Panc1 (cell line): Measurements from ENCODE around the gene TEX12.

ENCODE experiments used
- CTCF ChIP-seq: fragments of 450-650 bp; IDR thresholded peaks from 2 replicates; pipeline ENCODE4 v1.5.1; 2017; ENCODE audit warnings: mild to moderate bottlenecking
- REST ChIP-seq, 2 experiments: IDR thresholded peaks; 2 replicates each; pipeline ENCODE4 v1.6.1; 2011 to 2012; ENCODE audit warnings: low read depth in 2 of 2, control low read depth in 1 of 2, low read length in 1 of 2, mild to moderate bottlenecking in 1 of 2, moderate library complexity in 1 of 2; ENCODE audit not compliant: insufficient read depth in 1 of 2

DNA sequence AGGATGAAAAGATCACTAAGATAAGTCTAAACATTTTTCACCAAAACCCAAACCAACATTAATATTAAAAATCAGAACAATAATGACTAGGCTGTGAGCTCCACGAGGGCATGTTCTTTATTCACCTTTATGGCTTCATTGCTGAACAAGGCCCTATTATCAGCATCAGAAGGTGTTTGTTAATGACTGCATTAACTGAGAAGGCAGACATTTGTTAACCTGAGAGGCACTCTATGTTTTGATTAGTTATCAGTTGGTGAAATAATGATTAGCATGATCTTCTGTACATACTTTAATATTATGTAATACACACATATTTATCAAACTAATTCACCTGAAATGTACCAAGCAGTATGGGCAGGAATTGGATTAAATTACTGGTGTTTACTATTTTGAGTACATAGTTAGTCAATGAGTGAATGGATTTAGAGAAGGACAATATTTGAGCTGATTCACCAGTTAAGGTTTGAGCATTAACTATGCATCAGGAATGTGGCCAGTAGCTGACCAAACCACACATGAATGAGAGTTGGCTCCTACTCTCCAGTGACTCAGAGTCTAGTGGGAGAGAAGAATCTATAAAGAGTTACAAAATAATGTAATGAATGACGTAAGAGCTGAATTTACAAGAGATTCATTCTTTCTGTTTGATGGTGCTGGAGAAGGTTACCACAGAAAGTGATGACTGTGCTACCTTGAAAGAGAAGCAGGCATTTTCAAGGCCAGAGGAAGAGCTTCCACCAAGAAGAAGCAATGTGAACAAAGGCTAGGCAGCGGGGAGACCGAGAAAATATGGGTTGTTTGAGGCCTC is 10.0 kb upstream of the TEX12 start:
- no peak for TF ChIP-seq CTCF
- TF ChIP-seq REST (IDR thresholded peaks at IDR 0.05; ENCODE audit: insufficient read depth in 1 of 2, low read depth in 2 of 2, low read length in 1 of 2) = 0 out of 4 replicates have a peak, but pooled peaks of 1 of the 2 experiments have one; percentile 35
